Measurements from ENCODE around the gene ATP6V1C2. TPM values are rescaled to one million over a fixed set of nuclear protein-coding genes. Genes with fewer than 3 reads are reported as not detected.

The ATP6V1C2 gene
- total and polyA plus RNA-seq, 9 of the 15 experiments (the other 6 are each of a cell fraction or from before 2014, with no cell fraction given) = 0.01 to 0.31 (median 0.10) TPM; not detected in 4

DNA sequence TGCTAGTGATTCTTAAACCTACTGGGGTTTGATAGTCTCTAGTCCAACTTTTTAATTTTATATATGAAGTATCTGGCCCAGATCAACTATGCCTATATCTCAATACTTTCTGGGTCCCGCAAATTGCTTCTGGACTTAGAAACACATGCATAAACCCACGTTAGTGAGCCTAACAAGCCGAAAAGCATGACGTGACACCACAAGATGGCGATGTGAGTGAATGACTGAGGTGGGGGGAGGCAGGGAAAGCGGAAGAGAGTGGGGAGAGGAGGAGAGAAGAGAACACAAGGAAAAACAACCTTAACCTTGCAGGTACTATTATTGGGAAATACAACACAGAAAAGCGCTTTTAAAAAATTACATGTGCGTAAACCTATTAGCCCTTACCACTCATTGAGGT is 77.4 kb downstream of the ATP6V1C2 start (continued):
- TF ChIP-seq ZBTB5 (IDR thresholded peaks at IDR 0.05) (no peak), TEAD2 (tag; IDR thresholded peaks at IDR 0.05) (no peak), TBP (optimal IDR thresholded peaks at IDR 0.05; ENCODE audit: low read depth, low read length) (no peak), CBX5 (IDR thresholded peaks at IDR 0.05; ENCODE audit: borderline replicate concordance, low read depth) (no peak), PHB (CRISPR knock-in tag; IDR thresholded peaks at IDR 0.05) (no peak), POLR2G (IDR thresholded peaks at IDR 0.05; ENCODE audit: low read depth, low read length) (no peak), ZNF431 (CRISPR knock-in tag; IDR thresholded peaks at IDR 0.05) (no peak), ELK1 (CRISPR knock-in tag; IDR thresholded peaks at IDR 0.05) (no peak), ZNF75A (CRISPR knock-in tag; IDR thresholded peaks at IDR 0.05) (no peak), HCFC1 (IDR thresholded peaks at IDR 0.05; ENCODE audit: low read depth, low read length) (no peak), RFX7 (CRISPR knock-in tag; IDR thresholded peaks at IDR 0.05) (no peak), PRPF4 (IDR thresholded peaks at IDR 0.05; ENCODE audit: insufficient read depth, low read depth, low read length, poor library complexity, severe bottlenecking) (no peak), NEUROD1 (IDR thresholded peaks at IDR 0.05; ENCODE audit: borderline replicate concordance, low read depth, low read length, partially characterized antibody) (no peak), ZFP30 (CRISPR knock-in tag; IDR thresholded peaks at IDR 0.05; ENCODE audit: borderline replicate concordance) (no peak), ZNF146 (CRISPR knock-in tag; IDR thresholded peaks at IDR 0.05; ENCODE audit: unreplicated experiment) (no peak), CREM (IDR thresholded peaks at IDR 0.05; ENCODE audit: low read depth) (peak; percentile 73), PCBP1 (IDR thresholded peaks at IDR 0.05; ENCODE audit: low read depth, low read length, poor library complexity, severe bottlenecking) (no peak), MTA2 (IDR thresholded peaks at IDR 0.05; ENCODE audit: low read depth) (no peak), RFX1 (IDR thresholded peaks at IDR 0.05) (no peak), HDGF (IDR thresholded peaks at IDR 0.05) (no peak), SIN3B (IDR thresholded peaks at IDR 0.05; ENCODE audit: low read depth) (no peak), L3MBTL2 (IDR thresholded peaks at IDR 0.05) (no peak), ATF4 (CRISPR knock-in tag; IDR thresholded peaks at IDR 0.05) (no peak), PML (IDR thresholded peaks at IDR 0.05; ENCODE audit: low read length) (peak; percentile 20; the same call in 1 of the 2 replicates)
- TF ChIP-seq, protein P1, sequence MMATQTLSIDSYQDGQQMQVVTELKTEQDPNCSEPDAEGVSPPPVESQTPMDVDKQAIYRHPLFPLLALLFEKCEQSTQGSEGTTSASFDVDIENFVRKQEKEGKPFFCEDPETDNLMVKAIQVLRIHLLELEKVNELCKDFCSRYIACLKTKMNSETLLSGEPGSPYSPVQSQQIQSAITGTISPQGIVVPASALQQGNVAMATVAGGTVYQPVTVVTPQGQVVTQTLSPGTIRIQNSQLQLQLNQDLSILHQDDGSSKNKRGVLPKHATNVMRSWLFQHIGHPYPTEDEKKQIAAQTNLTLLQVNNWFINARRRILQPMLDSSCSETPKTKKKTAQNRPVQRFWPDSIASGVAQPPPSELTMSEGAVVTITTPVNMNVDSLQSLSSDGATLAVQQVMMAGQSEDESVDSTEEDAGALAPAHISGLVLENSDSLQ (IDR thresholded peaks at IDR 0.05) = no peak
- TF ChIP-seq, protein P2, sequence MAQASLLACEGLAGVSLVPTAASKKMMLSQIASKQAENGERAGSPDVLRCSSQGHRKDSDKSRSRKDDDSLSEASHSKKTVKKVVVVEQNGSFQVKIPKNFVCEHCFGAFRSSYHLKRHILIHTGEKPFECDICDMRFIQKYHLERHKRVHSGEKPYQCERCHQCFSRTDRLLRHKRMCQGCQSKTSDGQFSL (CRISPR knock-in tag; IDR thresholded peaks at IDR 0.05) = peak; percentile 70; the same call in 1 of the 2 replicates
- TF ChIP-seq, protein P2 (tag; IDR thresholded peaks at IDR 0.05) = no peak

All from K562 (cell line).